ENCODE results near the gene FBXO41.
A peak's percentile ranks its signal among the peaks of the same experiment; 100 is the strongest.

The FBXO41 gene

GRCh38 chr2:73254343-73255006, 29.8 kb downstream of the FBXO41 start:
- Histone ChIP-seq H3K4me3 (replicated peaks; ENCODE audit: insufficient read depth, low read length) (no peak overlapping the region), H3K27me3 (ENCODE audit: insufficient read depth, poor library complexity, severe bottlenecking) (no peaks in the 10 kb centered on the region), H3K27ac (replicated peaks) (no peak overlapping the region)
- TF ChIP-seq SPI1 (IDR thresholded peaks at IDR 0.05; ENCODE audit: borderline replicate concordance, low read depth) = no peak
- peak; percentile 9 for TF ChIP-seq POLR2AphosphoS5 (IDR thresholded peaks at IDR 0.05; ENCODE audit: low read depth)
- no peak for DNase-seq (ENCODE audit: low read depth in 1 of 2, low spot score in 1 of 2)

GRCh38 chr2:73253901-73254300, 30.4 kb downstream of the FBXO41 start:
- Histone ChIP-seq H3K27ac (replicated peaks) (no peak overlapping the region), H3K4me3 (replicated peaks; ENCODE audit: insufficient read depth, low read length) (no peak overlapping the region), H3K27me3 (ENCODE audit: insufficient read depth, poor library complexity, severe bottlenecking) (no peaks in the 10 kb centered on the region)
- DNase-seq (ENCODE audit: low read depth in 1 of 2, low spot score in 1 of 2) = peak in 1 of 2 experiments; percentile 70
- peak; percentile 92 for TF ChIP-seq SPI1 (IDR thresholded peaks at IDR 0.05; ENCODE audit: borderline replicate concordance, low read depth)
- TF ChIP-seq REST (IDR thresholded peaks at IDR 0.05; ENCODE audit: insufficient replicate concordance, low read depth) = no peak
- TF ChIP-seq POLR2AphosphoS5 (IDR thresholded peaks at IDR 0.05; ENCODE audit: low read depth) = peak; percentile 36

- no peak for DNase-seq (ENCODE audit: low read depth in 1 of 2, low spot score in 1 of 2)
- TF ChIP-seq POLR2AphosphoS5 (IDR thresholded peaks at IDR 0.05; ENCODE audit: low read depth) (peak; percentile 32; the same call in 1 of the 2 replicates), GABPA (IDR thresholded peaks at IDR 0.05; ENCODE audit: low read depth) (no peak), REST (IDR thresholded peaks at IDR 0.05; ENCODE audit: insufficient replicate concordance, low read depth) (no peak)
- no peak overlapping the region for H3K4me3 ChIP-seq (replicated peaks; ENCODE audit: insufficient read depth, low read length)
- H3K27ac ChIP-seq (replicated peaks) = no peak overlapping the region
- H3K27me3 ChIP-seq (ENCODE audit: insufficient read depth, poor library complexity, severe bottlenecking) = no peaks in the 10 kb centered on the region
Measured at GRCh38 chr2:73253400-73253799, 30.9 kb downstream of the FBXO41 start.

- Histone ChIP-seq H3K4me3 (replicated peaks; ENCODE audit: insufficient read depth, low read length) (no peak overlapping the region), H3K27me3 (ENCODE audit: insufficient read depth, poor library complexity, severe bottlenecking) (no peaks in the 10 kb centered on the region), H3K27ac (replicated peaks) (no peak overlapping the region)
- TF ChIP-seq SPI1 (IDR thresholded peaks at IDR 0.05; ENCODE audit: borderline replicate concordance, low read depth) (no peak), GABPA (IDR thresholded peaks at IDR 0.05; ENCODE audit: low read depth) (no peak), CTCF (IDR thresholded peaks at IDR 0.05; ENCODE audit: insufficient read depth, low read length) (no peak), POLR2AphosphoS5 (IDR thresholded peaks at IDR 0.05; ENCODE audit: low read depth) (no peak), REST (IDR thresholded peaks at IDR 0.05; ENCODE audit: insufficient replicate concordance, low read depth) (no peak)
- DNase-seq (ENCODE audit: low read depth in 1 of 2, low spot score in 1 of 2) = no peak
Measured at GRCh38 chr2:73252238-73253027, 31.8 kb downstream of the FBXO41 start.

Data from HL-60 (cell line).